Eye (tissue), 1 donor: ENCODE measurements around the gene MITF.
"Not testable (repeated sequence)": the region's sequence is repeated elsewhere in the genome, so short reads cannot be mapped to it uniquely, and the experiment has no call there.

ENCODE experiments used
- DNase-seq: peaks from one replicate; pipeline ENCODE4 v3.0.0-alpha.2; 2015

Gene MITF

DNA sequence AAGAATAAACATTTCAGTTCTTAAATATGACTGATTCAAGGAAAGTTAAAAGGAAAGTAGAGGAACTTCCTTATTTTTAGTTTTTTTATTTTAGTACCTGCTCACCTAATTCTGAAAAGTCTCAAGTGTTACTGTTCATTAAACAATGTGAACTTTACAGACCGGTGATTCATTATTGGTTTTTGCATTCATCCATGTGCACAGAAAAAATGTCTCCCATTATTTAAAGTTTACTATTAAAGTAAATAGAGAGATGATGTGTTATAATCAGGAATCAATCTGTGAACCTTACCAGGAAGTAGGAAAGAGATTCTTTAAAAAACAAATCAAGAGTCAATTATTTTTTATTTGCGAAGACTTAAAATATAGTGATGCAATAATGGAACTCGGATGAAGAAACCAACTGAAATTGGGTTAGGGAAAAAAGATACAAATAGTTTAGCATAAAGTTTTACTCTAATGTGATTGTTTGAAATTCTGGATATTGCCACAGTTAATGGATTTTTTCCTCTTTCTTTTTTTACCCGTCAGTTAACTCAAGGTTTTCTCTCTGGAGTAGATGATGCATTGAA is 140.9 kb downstream of the MITF start:
- no peak for DNase-seq

DNA sequence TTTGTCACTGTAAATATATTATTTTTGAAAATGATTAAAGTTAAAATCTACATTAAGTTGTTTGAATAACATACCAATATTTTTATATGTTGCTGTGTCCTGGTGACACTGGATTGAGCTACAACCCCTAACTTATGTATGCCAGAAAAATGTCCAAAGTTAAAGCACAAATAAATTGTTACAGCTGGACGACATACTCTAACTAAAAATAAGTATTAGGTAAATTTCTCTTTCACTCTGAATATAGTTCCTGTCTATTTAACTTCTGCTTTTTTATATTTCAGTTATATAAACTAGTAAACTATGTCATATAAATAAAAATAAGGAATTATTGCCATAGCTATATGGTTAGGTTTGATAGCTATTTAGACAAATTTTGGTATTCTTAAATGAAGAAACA is 141.8 kb downstream of the MITF start:
- no peak for DNase-seq

DNA sequence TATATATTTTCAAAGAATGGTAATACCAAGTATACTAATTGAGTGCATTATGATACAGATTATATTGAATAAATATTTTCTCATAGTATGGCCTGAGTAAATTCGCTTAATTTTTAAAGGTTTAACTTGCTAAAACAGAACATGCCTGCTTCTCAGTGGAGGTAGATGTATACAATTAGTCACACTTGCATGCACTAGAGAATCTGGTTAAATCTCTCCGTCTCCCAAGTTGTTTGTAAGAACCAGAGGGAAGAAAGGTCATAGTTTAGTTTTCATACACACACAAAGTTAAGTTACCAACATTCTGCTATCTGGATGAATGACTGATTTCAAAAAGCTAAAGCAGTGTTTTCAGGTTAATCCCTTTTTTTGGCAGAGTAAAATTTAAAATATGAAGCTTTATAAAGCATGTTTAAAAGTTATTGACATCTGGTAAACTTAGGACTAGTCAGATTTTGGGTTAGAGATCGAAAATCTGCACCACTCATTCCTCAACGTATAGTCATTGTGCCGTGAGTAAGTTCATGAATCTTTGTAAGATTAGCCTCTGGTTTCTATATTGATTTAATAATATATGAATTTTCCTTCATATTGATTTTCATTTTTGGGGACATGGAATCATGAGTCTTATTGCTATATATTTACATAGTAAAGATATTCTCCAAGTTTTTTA is 142.6 kb downstream of the MITF start:
- no peak for DNase-seq

DNA sequence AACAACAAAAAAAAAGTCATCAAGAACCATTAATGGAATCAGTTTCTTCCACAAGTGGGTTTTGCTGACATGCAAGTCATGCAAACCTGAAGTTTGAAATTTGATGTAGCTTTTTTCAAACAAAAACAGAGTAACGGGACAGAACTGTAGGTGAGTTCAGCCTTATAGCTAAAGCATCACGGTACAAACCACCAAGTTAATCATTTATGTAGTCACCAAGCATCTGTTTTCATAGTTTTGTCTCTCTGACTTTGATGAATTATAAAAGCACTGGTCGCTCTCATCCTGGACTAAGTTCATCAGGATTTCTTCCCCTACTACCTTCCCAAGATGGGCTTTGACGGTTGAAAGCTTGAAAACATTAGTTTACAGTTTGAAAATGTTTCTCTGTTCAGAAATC is 143.3 kb downstream of the MITF start:
- DNase-seq = no peak

DNA sequence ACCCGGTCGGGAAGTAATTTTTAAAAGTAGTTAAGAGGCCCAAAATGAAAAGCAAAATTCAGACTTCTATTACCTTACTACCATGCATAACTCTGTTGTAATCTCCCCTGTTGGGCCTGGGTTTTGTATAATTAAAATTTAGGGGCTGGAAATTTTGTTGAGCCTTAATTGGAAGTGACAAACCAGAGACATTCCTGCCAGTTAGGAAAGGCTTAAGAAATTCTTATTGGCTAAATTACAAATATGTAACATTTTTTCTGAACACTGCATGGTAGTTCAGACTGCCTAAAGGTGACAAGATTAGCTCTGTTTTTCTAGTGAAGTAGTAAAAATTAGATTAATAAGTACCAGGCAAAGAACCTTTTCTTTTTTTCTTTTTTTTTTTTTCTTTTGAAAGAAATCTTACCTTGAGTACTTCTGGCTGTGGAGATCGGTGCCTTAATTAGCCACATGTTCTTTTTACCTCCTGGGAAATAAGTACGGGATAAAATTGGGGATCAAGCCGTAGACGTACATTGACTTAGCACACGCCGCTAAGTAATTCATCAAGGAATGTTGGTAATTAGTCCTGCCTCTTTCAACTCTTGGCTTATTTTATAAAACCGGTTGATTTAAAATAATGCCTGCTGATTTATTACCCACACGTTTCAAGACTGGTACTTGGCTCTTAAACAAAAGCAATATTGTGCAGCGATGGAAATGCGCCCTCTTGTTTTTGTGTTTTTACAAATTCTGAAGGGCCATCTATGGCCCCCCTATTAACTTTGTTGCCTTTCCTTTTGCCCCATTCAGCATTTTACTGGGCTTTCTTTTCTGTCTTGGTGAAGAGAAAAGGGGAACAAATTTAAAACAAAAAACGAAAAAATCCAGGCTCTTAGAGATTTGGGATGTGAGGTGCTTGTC is 149.0 kb downstream of the MITF start:
- peak; percentile 82 for DNase-seq

DNA sequence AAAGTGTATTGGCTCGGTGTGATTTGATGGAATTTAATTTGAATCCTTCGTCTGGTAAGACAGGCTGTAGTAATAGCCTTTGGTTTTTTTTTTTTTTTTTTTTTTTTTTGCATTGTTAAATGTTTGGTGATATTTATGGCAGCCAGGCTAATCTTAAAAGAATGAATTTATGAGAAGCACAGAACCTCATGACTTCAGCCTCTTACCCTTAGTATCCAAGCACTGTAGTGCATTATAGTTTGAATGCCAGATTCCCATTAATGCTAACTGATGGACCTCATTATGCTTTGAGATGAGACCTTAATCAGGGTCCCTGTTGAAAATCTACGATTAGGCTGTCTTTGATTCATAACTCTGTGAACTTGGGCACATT is 149.7 kb downstream of the MITF start:
- no peak for DNase-seq

DNA sequence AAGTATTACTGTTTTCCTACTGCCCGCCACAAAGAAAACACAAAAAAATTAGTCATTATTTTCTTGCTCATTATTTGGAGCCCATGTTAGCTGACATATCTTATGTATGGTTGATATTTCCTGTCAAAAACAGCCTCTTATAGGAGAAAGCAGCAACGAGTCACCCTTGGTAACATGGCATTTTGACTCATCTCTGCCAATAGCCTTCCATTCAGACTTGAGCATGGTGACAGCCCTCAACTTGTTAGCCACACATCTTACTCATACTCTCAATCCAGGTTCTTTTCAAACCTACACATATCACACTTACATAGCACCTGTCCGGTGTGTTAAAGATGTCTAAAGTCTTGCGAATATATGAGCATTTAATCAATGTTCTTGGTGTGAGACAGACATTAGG is 150.8 kb downstream of the MITF start:
- DNase-seq = no peak

DNA sequence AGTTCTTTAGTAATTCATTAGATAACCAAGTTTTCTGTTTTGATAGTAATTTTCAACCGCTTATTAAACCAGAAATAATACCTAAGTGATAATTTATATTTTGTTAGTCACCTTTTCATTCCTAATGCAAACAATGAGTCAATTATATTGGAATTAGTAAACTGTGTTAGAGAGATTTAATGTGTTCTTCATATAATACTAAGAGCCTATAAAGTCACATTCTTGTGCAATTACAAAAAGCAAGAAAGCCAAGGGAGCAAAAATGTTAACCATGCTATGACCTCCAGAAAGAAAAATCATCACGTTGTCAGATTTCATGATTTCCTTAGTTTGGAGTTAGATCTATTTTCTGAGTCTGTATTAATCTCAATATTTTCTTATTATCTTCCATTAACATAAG is 151.4 kb downstream of the MITF start:
- no peak for DNase-seq

DNA sequence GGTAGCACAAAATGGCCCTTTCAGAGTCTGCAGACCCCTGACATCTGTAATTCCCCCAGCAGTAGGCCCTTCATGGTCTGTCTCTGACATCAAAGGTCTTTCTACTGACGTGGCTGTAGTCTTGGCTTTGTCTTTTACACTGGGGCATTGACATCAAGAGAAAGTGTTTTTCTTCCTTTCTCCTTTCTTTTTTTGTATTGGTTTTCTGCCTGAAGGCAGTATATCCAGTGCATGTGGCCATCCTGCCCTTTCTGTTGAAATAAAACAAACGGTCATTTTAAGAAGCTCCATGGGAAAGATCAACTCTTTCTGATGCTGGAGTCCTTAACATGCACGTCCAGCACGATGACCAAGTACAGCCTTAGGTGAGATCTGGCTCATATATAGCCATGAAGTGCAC is 153.4 kb downstream of the MITF start:
- DNase-seq = no peak

DNA sequence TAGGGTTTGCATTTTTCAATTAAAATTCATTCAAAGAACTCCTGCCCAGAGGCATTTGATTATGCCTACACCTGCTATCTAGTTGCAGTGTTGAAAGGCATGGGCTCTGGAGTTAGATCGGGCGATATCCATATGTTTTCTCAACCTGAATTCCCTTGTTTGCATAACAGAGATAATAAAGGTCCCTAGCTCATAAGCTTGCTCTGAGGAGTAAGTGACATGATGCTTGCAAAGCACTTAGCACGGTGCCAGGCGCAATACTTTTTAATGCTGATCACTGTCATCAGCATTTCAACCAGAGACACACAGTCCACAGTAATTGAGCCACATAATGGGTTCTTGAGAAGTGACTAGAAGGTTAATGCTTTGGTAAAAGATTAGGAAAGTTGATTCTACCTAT is 154.0 kb downstream of the MITF start:
- no peak for DNase-seq

DNA sequence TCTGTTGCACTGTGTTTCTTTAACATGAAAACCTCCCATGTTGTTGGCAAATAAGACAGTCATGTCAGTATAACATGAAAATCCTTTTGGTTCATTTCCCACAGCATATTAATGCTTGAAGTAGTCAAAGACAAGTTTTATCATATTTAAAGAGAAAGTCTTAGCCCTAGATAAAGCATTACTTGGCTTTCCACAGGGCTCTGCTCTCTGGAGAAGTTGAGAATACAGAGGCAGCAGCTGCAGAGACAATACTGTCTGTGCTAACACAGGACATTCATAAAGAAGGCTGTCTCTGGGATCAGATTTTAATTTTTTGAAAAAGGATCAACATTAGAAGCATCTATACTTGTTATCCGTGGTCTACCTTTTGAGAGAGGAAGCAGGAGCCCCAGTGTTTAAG is 156.8 kb downstream of the MITF start:
- no peak for DNase-seq

DNA sequence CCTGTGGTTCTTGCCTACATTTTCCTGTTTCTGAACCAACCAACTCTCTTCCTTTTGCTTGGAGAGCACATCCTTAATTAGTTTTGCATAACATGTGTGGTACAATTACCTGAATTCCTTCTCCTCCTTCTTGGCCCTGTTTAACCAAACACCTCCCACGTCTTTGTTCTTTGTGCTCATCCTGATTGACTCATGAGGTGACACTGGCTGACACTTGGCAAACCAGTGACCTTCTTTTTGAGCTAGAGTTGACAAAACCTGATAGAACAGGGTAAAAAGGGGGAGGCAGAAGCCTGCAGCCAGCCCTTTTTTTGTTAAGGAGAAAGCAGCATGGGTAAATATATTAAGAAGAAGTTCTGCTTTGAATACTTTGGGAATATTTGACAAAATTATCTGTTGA is 161.1 kb downstream of the MITF start:
- no peak for DNase-seq

DNA sequence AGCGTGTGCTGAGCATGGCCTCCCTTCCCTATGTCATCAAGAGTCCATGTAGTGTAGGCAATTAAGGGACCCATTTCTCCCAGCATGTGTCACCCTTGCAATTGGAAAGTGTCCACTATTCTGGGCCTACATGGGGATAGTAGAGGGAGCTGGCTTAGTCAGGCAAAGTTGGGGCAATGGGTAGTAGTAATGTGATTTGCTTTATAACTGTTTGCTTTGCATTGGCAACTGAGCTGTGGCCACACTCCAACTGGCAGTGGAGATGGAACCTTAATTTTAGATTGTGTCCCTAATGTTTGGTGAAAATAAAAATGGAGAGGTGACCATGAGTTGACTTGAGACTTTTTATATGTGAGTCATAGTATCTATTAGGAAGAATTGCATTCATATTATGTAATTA is 162.5 kb downstream of the MITF start:
- DNase-seq = no peak

DNA sequence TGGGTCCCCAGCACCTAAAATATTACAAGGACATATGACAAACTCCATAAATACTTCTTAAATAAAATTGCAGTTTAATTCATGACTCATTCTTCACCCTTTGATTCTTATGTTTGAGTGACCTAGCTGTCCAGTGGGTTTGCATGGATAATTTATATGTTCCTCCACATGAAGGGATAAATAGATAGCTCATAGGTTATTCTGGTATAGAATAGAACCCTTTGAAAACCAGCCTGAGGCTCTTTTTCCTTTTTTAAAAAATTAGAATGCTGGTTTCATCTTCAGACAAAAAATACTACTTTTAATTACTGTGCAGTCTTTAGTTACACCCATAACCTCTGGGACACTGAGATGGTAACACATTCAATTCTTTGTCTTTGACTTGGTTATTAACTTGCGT is 163.1 kb downstream of the MITF start:
- DNase-seq = no peak

DNA sequence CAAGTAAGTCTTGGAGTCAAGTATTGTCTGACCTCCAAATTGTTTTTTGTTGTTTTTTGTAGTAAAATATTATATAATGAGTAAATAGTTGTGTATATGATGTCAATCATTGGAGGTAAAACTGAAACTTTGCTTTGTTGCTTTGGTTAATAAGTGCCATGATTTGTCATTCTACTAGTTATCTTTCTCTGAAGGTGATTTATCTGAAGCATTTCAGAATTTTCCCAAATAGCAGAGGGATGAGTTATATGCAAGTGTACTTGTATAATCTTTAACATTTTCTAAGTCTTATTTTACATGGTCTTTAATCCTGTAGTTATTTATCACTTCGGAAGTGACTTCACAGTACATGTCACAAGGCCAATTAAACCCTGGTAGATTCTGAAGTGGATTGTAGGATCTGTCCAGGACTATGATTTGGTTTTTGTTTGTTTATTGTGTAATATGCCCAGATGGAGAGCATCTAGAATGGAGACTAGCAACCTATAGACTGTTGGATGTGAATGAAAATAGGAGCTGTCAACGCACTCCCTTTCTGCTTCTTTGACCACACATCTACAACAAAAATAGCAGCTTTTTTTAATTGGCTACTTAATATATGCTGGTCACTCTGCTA is 167.2 kb downstream of the MITF start:
- no peak for DNase-seq

DNA sequence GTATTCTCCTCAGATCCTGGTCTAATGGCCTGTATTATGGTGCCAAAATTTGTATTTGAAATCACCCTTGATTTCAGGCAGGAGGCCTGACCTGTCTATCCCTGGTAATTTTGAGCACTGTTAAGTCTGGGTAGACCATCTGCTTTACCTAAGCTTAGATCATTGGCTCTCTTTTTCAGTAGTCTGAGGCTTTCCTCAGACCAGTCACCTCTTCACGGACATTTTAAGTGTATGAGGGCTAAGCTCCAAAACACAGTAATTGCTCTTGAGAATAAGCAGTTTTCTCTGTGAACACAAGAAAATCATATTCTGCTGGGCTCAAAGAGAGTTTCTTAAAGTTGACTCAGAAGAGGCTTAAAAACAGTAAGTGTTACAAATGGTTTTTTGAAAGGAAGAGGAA is 168.3 kb downstream of the MITF start:
- DNase-seq = no peak

DNA sequence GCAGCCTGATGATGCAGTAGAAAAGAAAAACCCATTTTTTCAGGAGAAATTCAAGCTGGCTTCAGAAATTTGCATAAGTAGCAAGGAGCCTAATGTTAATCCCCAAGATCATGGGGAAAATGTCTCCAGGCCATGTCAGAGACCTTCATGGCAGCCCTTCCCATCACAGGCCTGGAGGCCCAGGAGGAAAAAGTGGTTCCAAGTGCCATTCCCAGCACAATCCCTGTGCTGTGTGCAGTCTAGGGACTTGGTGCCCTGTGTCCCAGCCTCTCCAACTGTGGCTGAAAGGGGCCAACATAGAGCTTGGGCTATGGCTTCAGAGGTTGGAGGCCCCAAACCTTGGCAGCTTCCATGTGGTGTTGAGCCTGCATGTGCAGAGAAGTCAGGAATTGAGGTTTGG is 170.6 kb downstream of the MITF start:
- DNase-seq = not testable (repeated sequence)

DNA sequence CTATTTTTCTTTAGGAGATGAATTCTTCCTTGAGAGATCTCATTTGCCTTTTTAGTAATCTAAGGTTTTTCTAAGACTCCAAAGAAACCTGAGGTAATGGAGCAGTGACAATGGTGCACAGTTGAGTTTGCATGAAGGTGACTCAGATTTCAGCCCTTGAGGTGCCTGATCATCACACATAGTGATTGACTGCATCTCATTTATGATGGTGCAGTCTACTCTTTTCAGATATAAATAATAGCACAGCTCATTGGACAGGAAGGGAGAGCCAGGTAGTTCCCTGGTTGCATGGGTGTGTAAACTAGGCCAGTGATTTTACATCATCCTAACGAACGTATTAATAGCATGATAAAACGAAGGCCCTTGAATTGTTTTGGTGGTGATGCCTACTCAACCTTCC is 174.2 kb downstream of the MITF start:
- DNase-seq = no peak

DNA sequence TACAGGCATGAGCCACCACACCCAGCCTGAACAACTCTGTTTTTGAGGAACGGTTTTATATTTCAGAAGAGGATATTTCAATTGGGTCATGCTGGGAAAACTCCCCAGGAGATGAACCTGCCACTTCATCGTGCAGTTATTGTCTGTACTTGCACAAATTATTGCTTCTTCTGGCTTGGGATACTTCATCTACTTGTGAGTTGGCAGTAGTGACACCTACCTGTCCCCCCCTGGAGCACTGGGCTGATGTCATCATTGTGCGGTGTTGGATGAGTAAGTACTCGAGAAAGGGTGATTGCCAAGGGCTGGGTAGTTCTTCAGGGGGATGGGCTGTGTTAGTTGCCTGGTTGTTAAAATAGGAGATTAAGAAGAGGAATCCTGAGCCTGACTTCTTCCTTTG is 175.1 kb downstream of the MITF start:
- no peak for DNase-seq

DNA sequence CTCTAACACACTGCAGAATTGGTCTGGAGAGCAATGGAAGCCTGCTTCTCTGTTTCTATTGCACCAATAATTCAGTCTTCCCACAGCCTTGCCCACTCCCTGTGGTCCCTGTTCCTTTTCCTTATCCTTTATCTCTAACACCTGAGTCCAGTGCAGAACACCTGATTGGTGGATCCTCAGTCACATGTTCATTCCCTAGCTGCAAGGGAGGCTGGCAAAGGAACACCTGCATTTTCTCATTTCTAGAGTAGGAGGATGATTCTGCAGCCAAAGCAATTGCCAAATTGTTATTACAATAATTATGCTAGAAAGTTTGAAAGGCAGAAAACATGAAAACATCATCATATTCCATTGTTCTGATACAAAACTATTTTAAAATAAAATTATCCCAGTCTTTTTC is 176.5 kb downstream of the MITF start:
- DNase-seq = no peak

DNA sequence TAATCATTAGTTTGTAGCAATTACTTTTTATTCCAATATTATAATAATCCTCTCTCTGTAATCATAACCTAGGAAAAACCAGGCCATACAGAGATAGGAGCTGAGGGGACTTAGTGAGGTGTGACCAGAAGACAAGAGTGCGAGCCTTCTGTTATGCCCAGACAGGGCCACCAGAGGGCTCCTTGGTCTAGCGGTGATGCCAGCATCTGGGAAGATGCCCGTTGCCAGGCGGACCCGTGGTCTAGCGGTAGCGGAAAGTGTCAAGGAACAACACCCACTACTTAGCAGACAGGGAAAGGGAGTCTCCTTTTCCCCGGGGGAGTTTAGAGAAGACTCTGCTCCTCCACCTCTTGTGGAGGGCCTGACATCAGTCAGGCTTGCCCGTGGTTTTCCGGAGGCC is 180.7 kb downstream of the MITF start:
- DNase-seq = not testable (repeated sequence)

DNA sequence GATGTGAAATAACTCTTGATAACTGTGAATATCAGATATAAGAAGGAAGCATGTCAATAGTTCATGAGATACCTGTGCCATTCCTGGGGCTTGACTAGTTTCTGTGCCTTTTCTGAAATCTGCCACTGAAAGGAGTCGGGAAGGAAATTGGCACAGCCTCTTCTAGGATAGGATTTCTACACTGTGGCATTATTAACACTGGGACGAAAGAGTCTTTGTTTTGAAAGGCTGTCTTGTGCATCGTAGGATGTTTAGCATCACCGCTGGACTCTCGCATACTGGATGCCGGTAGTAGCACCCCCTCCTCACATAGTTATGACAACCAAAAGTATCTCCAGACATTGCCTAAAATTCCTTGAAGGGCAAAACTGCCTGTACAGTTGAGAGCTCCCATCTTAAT is 182.4 kb downstream of the MITF start:
- DNase-seq = no peak

DNA sequence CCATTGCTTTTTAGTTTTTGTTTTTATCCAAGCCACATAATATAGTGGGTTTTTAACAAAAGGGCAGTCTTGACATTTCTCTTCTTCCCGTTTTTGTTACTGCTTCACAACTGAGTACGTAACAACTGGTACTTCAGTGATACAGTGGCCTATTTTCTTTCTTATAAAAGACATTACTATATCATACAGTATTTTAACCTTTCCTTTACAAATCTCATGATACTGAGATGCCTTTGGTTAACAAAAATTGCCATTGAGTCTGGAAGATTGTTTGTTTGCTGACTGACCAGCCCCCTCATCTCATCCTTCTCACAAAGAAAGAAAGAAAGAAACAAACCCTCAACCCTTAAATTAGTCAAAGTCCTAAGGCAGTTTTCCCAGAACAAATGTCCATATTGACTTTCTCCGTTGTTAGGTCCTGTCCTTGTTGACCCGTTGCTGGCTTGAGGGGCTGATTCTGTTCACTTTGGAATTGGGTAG is 183.3 kb downstream of the MITF start:
- no peak for DNase-seq

DNA sequence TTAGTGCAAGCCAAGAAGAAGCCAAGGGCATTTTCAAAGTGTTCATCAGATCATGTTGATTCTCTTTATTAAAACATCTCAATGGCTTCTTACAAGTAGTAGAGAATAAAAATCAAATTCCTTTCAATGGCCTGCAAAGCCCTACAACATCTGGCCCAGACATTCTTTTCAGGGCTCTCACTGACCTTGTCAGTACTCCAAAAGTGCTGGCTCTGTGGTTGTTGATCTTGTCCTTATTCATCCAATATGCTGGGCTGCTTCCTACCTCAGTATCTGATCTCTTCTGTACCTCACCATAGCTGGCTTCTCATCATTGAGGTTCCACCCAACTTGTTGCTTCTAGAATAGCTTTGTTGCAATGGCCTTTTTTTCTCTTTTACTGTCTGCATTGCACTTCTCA is 186.2 kb downstream of the MITF start:
- no peak for DNase-seq
